H1 (cell line): ENCODE measurements around the gene MARS1. TPM values are rescaled to one million over a fixed set of nuclear protein-coding genes. Genes with fewer than 3 reads are reported as not detected.

Source experiments
- ATF2 ChIP-seq: IDR thresholded peaks from 2 replicates; pipeline ENCODE4 v1.6.1; 2012; ENCODE audit warnings: low read length, inconsistent platforms
- polyA plus RNA-seq, 7 experiments: library from polyadenylated mRNA; depleted of rRNA in 3 of 7; stranded (reverse) in 5 of 7; unstranded in 2 of 7; fragments of >200 nt in 5 of 7; fragments of 200-250 nt in 2 of 7; gene quantifications; 1 replicate in 5 of 7; 2 replicates in 1 of 7; 4 replicates in 1 of 7; pipeline versions ENCODE4 v1.2.1 to v1.2.3, GENCODE V29; 2011 to 2013; ENCODE audit warnings: missing spikeins in 2 of 7, mixed read lengths in 2 of 7
- total RNA-seq: library from RNA; stranded (reverse); fragmentation: NEBNext Ultra II Directional; extraction: Animal tissue kit (Norgen Biotek cat#: 25700); gene quantifications from 2 replicates; pipeline ENCODE4 v1.2.1, GENCODE V29; 2021

The MARS1 gene
- total and polyA plus RNA-seq, 2 of the 8 experiments (the other 6 are each of a cell fraction or from before 2014, with no cell fraction given) = 194 to 407 TPM

DNA sequence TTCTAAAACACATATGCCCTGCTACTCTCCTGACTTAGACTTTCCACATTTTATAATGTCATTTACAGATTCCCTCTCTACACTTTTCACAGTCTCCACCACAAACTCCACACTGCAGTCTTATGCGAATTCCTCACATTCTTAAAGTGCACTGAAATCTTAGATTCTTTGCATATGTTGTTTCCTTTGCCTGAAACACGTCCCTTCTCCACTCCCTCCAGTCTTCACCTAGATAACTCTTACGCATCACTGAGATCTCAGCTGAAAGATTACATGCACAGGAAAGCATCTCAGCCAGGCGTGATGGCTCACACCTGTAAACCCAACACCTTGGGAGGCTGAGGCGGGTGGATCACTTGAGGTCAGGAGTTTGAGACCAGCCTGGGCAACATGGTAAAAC is 4.4 kb upstream of the MARS1 start (continued):
- no peak for TF ChIP-seq ATF2
